GM12878 (cell line): ENCODE measurements around the gene TPM4. TPM values are rescaled to one million over a fixed set of nuclear protein-coding genes. Genes with fewer than 3 reads are reported as not detected.
"Not testable (repeated sequence)": the region's sequence is repeated elsewhere in the genome, so short reads cannot be mapped to it uniquely, and the experiment has no call there.

ENCODE experiments used
- ATAC-seq: fragments of 200-7000 bp; cut with Tn5 transposase; 3 replicates; pipeline ENCODE4 v1.9.1; 2020; ENCODE audit warnings: mild to moderate bottlenecking, moderate library complexity
- BruUV-seq: library from RNA; stranded (reverse); fragments of 400-500 nt; replicated peaks from 2 replicates; lab custom pipeline; 2021; lab: Mats Ljungman, UMichigan
- CTCF ChIA-PET: fragments of 300-600 bp; sonication (Branson Sonifier 250); formaldehyde crosslinking; extraction: SDS; loops from one replicate; lab custom pipeline; 2021; ENCODE audit warnings: inconsistent platforms; lab: Yijun Ruan, JAX
- POLR2A ChIA-PET: fragments of 350-600 bp; formaldehyde crosslinking; extraction: SDS; loops from one replicate; lab custom pipeline; 2021; ENCODE audit warnings: inconsistent platforms; lab: Charles Lee
- RAD21 ChIA-PET: fragments of 300-600 bp; sonication (Branson Sonifier 250); formaldehyde crosslinking; loops from one replicate; lab custom pipeline; 2023; ENCODE audit warnings: antibody characterized with exemption; ENCODE audit not compliant: unreplicated experiment; lab: Charles Lee
- SMC1A ChIA-PET: fragments of 300-600 bp; sonication (Branson Sonifier 250); formaldehyde crosslinking; loops from one replicate; lab custom pipeline; 2023; ENCODE audit not compliant: unreplicated experiment, uncharacterized antibody; lab: Charles Lee
- DNase-seq: peaks from one replicate; pipeline ENCODE4 v3.0.0-alpha.2; 2011; ENCODE audit warnings: low read depth, low spot score
- FAIRE-seq: peaks from 3 replicates; lab custom pipeline; 2011; peaks lifted over from hg19 to GRCh38; lab: Jason Lieb, UNC
- H2AFZ ChIP-seq: 2 replicates; pipeline ENCODE4 v1.6.0; 2011; ENCODE audit warnings: low read depth, low read length, control low read depth; ENCODE audit not compliant: control insufficient read depth
- H3K27ac ChIP-seq: 2 replicates; pipeline ENCODE4 v1.5.1; 2011; ENCODE audit warnings: control low read depth; ENCODE audit not compliant: control insufficient read depth, insufficient read depth
- H3K27me3 ChIP-seq, 2 experiments: replicated peaks in 1 of 2; 2 replicates each; pipeline versions ENCODE4 v1.6.0 to v1.6.1; 2011; ENCODE audit warnings: low read length in 1 of 2; ENCODE audit not compliant: control insufficient read depth in 2 of 2, insufficient read depth in 2 of 2
- H3K36me3 ChIP-seq, 2 experiments: 2 replicates each; pipeline ENCODE4 v1.5.1; 2011; ENCODE audit warnings: low read length in 1 of 2; ENCODE audit not compliant: control insufficient read depth in 2 of 2, insufficient read depth in 2 of 2
- H3K4me1 ChIP-seq: 2 replicates; pipeline ENCODE4 v1.6.1; 2011; ENCODE audit warnings: mild to moderate bottlenecking, low read length, moderate library complexity, mixed read lengths; ENCODE audit not compliant: control insufficient read depth, insufficient read depth
- H3K4me2 ChIP-seq: 2 replicates; pipeline ENCODE4 v1.6.0; 2011; ENCODE audit warnings: control low read depth; ENCODE audit not compliant: control insufficient read depth, insufficient read depth
- H3K4me3 ChIP-seq: fragments of 200-600 bp; sonication (generic); 2 replicates; pipeline ENCODE4 v1.5.1; 2016
- H3K79me2 ChIP-seq: 2 replicates; pipeline ENCODE4 v1.6.0; 2011; ENCODE audit warnings: low read length; ENCODE audit not compliant: control insufficient read depth, insufficient read depth
- H3K9ac ChIP-seq: 2 replicates; pipeline ENCODE4 v1.8.0; 2011; ENCODE audit warnings: low read length, control low read depth, mixed read lengths; ENCODE audit not compliant: control insufficient read depth, insufficient read depth
- H3K9me3 ChIP-seq: replicated peaks from 3 replicates; pipeline ENCODE4 v1.5.1; 2011; ENCODE audit warnings: mild to moderate bottlenecking, low read length; ENCODE audit not compliant: control insufficient read depth, insufficient read depth
- H4K20me1 ChIP-seq: 2 replicates; pipeline ENCODE4 v1.6.0; 2011; ENCODE audit not compliant: control insufficient read depth, insufficient read depth
- EED ChIP-seq: sonication (generic); IDR thresholded peaks from 2 replicates; pipeline ENCODE4 v1.6.1; 2016; ENCODE audit warnings: antibody characterized with exemption, low read depth
- KAT2A ChIP-seq: conservative IDR thresholded peaks from 2 replicates; pipeline ENCODE4 v1.6.1; 2011; ENCODE audit warnings: low read depth, low read length; ENCODE audit not compliant: control insufficient read depth
- POLR2A ChIP-seq: IDR thresholded peaks from 2 replicates; pipeline ENCODE4 v1.6.1; 2011; ENCODE audit warnings: low read depth, mild to moderate bottlenecking, low read length
- POLR2AphosphoS5 ChIP-seq: IDR thresholded peaks from 2 replicates; pipeline ENCODE4 v1.6.1; 2011; ENCODE audit warnings: mild to moderate bottlenecking, low read length, inconsistent platforms
- SUPT20H ChIP-seq: IDR thresholded peaks from 2 replicates; pipeline ENCODE4 v1.6.1; 2011; ENCODE audit warnings: low read depth, mild to moderate bottlenecking, low read length, moderate library complexity, borderline replicate concordance; ENCODE audit not compliant: control insufficient read depth
- WGBS: methylation state at CpG from one replicate; pipeline ENCODE4 v1.1.6; 2016; ENCODE audit warnings: low lambda C conversion rate; ENCODE audit not compliant: insufficient replicate concordance, insufficient coverage; ENCODE audit errors: missing lambda C conversion rate; 5-methylcytosine and 5-hydroxymethylcytosine counted together
- in situ Hi-C: fragments of 300-500 bp; cut with MboI; formaldehyde crosslinking; loops from 9 replicates; pipeline ENCODE4 v1.14.3; 2018; ENCODE audit warnings: mixed read lengths
- intact Hi-C: fragments of 100-400 bp; cut with micrococcal nuclease; formaldehyde crosslinking; loops from one replicate; pipeline ENCODE4 v1.14.2; 2022; ENCODE audit not compliant: unreplicated experiment
- polyA plus RNA-seq, 11 experiments: library from polyadenylated mRNA; depleted of rRNA in 4 of 11; unstranded in 6 of 11; stranded (reverse) in 5 of 11; fragments of >200 nt; fragmentation: Nextera tagmentation in 4 of 11; fragmentation: Illumina TruSeq in 1 of 11; extraction: Ambion mirVana in 4 of 11; extraction: Trizol in 1 of 11; gene quantifications; 1 replicate in 1 of 11; 2 replicates in 10 of 11; pipeline versions ENCODE4 v1.2.1 to v1.2.3, GENCODE V29; 2011 to 2016; ENCODE audit warnings: inconsistent platforms in 2 of 11, missing spikeins in 2 of 11, low read depth in 1 of 11
- total RNA-seq, 4 experiments: library from RNA; depleted of rRNA in 3 of 4; stranded (reverse); fragments of >200 nt in 3 of 4; fragmentation: Illumina TruSeq in 1 of 4; extraction: Trizol in 1 of 4; gene quantifications; 2 replicates each; pipeline versions ENCODE4 v1.2.1 to v1.2.3, GENCODE V29; 2013 to 2021
- TF ChIP-seq, protein P1 (sequence below): fragments of 450-650 bp; IDR thresholded peaks from 2 replicates; pipeline ENCODE4 v1.6.1; 2018; ENCODE audit warnings: mild to moderate bottlenecking, low read depth, moderate library complexity; ENCODE audit not compliant: partially characterized antibody

Gene TPM4
- total and polyA plus RNA-seq, 10 of the 15 experiments (the other 5 are each of a cell fraction or from before 2014, with no cell fraction given): 183 to 620 (median 407) TPM

DNA sequence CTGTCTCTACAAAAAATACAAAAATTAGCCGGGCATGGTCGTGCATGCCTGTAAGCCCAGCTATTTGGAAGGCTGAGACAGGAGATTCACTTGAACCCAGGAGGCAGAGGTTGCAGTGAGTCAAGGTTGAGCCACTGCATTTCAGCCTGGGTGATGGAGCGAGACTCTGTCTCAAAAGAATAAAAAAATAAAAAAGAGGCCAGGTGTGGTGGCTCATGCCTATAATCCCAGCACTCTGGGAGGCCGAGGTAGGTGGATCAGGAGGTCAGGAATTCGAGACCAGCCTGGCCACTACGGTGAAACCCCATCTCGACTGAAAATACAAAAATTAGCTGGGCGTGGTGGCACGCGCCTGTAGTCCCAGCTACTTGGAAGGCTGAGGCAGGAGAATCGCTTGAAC, 11.1 kb downstream of the TPM4 start:
- RAD21 ChIA-PET, H3K9me3 ChIP-seq, FAIRE-seq, H3K27me3 ChIP-seq, H2AFZ ChIP-seq, BruUV-seq, H3K4me2 ChIP-seq, in situ Hi-C loops, H3K4me3 ChIP-seq: not testable (repeated sequence)
- H3K36me3 ChIP-seq: peaks cover 49 to 69% of the 10 kb centered on the region in 2 experiments
- POLR2A ChIA-PET: interaction anchor here (0.6 kb wide), 1 partner anchor 95 kb away, joined by 7 read pairs; no protein-coding TSS in a partner anchor
- peak; percentile 32; the same call in 1 of the 2 replicates for TF ChIP-seq POLR2AphosphoS5
- TF ChIP-seq, all 136 proteins: peak for 1; not testable (repeated sequence) for 135
- intact Hi-C loops: loop anchor here (2.0 kb wide), 1 partner anchor 23 kb away; the partner anchor contains the start of gene RAB8A
- DNase-seq, H4K20me1 ChIP-seq, ATAC-seq, H3K9ac ChIP-seq, H3K27ac ChIP-seq: not testable (repeated sequence)
- 92% methylated on average over 11 of the region's 11 CpGs for WGBS
- CTCF ChIA-PET: interaction anchor here (1.4 to 1.6 kb wide), 4 partner anchors 10 to 22 kb away, joined by 4 to 5 read pairs (median 4); no protein-coding TSS in a partner anchor
- Histone ChIP-seq H3K4me1 (peaks cover 38% of the 10 kb centered on the region), H3K79me2 (peaks cover 41% of the 10 kb centered on the region)
- SMC1A ChIA-PET: interaction anchor here (1.6 kb wide), 1 partner anchor 8 kb away, joined by 6 read pairs; no protein-coding TSS in a partner anchor

DNA sequence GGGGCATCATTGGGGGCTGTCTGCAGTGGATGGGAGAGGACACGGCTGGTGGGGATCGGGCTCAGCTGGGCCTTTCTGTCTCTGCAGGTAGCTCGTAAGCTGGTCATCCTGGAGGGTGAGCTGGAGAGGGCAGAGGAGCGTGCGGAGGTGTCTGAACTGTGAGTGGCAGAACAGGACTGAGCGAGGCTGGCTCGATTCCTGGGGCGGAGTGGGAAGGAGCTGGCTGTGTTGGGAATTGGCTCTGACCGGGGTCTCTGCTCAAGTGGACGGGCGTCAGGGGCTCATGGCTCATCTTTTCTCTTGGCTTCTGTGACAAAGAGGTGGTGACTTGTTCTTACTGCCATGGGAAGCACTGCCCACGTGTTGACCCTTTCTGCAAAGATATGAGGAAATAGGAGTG, 11.6 kb downstream of the TPM4 start:
- H3K9ac ChIP-seq: no peak overlapping the region
- no peaks in the 10 kb centered on the region for H3K9me3 ChIP-seq
- in situ Hi-C loops (no loop called here), intact Hi-C loops (loop anchor here (2.0 kb wide), 1 partner anchor 23 kb away; the partner anchor contains the start of gene RAB8A)
- DNase-seq (no peak), FAIRE-seq (no peak), ATAC-seq (no peak)
- peaks cover 34% of the 10 kb centered on the region for H3K4me1 ChIP-seq
- peaks cover 50 to 69% of the 10 kb centered on the region in 2 experiments for H3K36me3 ChIP-seq
- H4K20me1 ChIP-seq: peaks cover 5% of the 10 kb centered on the region
- no TSS peak for BruUV-seq
- ChIA-PET RAD21 (no interaction called here), SMC1A (no interaction called here), CTCF (interaction anchor here (1.4 kb wide), 1 partner anchor 12 kb away, joined by 5 read pairs; no protein-coding TSS in a partner anchor), POLR2A (interaction anchor here (0.6 kb wide), 1 partner anchor 60 kb away, joined by 3 read pairs; no protein-coding TSS in a partner anchor)
- H2AFZ ChIP-seq: no peak overlapping the region
- no peak overlapping the region for H3K4me2 ChIP-seq
- WGBS: 96% methylated on average over 12 of the region's 12 CpGs
- H3K27ac ChIP-seq: no peak overlapping the region
- H3K4me3 ChIP-seq: no peak overlapping the region
- TF ChIP-seq POLR2AphosphoS5 (peak; percentile 59), POLR2A (peak; percentile 59), EED (no peak), KAT2A (no peak), SUPT20H (no peak)
- TF ChIP-seq, protein P1, sequence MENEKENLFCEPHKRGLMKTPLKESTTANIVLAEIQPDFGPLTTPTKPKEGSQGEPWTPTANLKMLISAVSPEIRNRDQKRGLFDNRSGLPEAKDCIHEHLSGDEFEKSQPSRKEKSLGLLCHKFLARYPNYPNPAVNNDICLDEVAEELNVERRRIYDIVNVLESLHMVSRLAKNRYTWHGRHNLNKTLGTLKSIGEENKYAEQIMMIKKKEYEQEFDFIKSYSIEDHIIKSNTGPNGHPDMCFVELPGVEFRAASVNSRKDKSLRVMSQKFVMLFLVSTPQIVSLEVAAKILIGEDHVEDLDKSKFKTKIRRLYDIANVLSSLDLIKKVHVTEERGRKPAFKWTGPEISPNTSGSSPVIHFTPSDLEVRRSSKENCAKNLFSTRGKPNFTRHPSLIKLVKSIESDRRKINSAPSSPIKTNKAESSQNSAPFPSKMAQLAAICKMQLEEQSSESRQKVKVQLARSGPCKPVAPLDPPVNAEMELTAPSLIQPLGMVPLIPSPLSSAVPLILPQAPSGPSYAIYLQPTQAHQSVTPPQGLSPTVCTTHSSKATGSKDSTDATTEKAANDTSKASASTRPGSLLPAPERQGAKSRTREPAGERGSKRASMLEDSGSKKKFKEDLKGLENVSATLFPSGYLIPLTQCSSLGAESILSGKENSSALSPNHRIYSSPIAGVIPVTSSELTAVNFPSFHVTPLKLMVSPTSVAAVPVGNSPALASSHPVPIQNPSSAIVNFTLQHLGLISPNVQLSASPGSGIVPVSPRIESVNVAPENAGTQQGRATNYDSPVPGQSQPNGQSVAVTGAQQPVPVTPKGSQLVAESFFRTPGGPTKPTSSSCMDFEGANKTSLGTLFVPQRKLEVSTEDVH: no peak
- H3K27me3 ChIP-seq: no peaks in the 10 kb centered on the region
- peaks cover 36% of the 10 kb centered on the region for H3K79me2 ChIP-seq
